Central memory CD4-positive, alpha-beta T cell (primary cell): Measurements from ENCODE around the gene SBF2.
"Not testable (repeated sequence)": the region's sequence is repeated elsewhere in the genome, so short reads cannot be mapped to it uniquely, and the experiment has no call there.

Source experiments
- DNase-seq: peaks from one replicate; pipeline ENCODE4 v3.0.0; 2022

SBF2 gene

GRCh38 chr11:9941991-9942390 is 352.0 kb downstream of the SBF2 start:
- no peak for DNase-seq

- not testable (repeated sequence) for DNase-seq
Measured at GRCh38 chr11:9939150-9939549, 354.9 kb downstream of the SBF2 start.

GRCh38 chr11:9936754-9937153 is 357.3 kb downstream of the SBF2 start:
- no peak for DNase-seq

GRCh38 chr11:9932843-9933242 is 361.2 kb downstream of the SBF2 start:
- DNase-seq = not testable (repeated sequence)

GRCh38 chr11:9930562-9931331 is 363.3 kb downstream of the SBF2 start:
- DNase-seq = not testable (repeated sequence)

- DNase-seq = no peak
Measured at GRCh38 chr11:9927670-9928069, 366.3 kb downstream of the SBF2 start.

GRCh38 chr11:9923280-9923679 is 370.7 kb downstream of the SBF2 start:
- no peak for DNase-seq

- no peak for DNase-seq
Measured at GRCh38 chr11:9922806-9923205, 371.2 kb downstream of the SBF2 start.

- no peak for DNase-seq
Measured at GRCh38 chr11:9916480-9916879, 377.5 kb downstream of the SBF2 start.

GRCh38 chr11:9914064-9914463 is 380.0 kb downstream of the SBF2 start:
- no peak for DNase-seq

GRCh38 chr11:9905960-9906791 is 387.8 kb downstream of the SBF2 start:
- DNase-seq = no peak

- DNase-seq = no peak
Measured at GRCh38 chr11:9905501-9905951, 388.5 kb downstream of the SBF2 start.

- DNase-seq = no peak
Measured at GRCh38 chr11:9903579-9903978, 390.4 kb downstream of the SBF2 start.

GRCh38 chr11:9901943-9902342 is 392.1 kb downstream of the SBF2 start:
- no peak for DNase-seq

- not testable (repeated sequence) for DNase-seq
Measured at GRCh38 chr11:9900253-9900652, 393.8 kb downstream of the SBF2 start.

GRCh38 chr11:9899676-9900075 is 394.3 kb downstream of the SBF2 start:
- no peak for DNase-seq

GRCh38 chr11:9896902-9897301 is 397.1 kb downstream of the SBF2 start:
- no peak for DNase-seq

GRCh38 chr11:9895006-9895405 is 399.0 kb downstream of the SBF2 start:
- DNase-seq = no peak

- no peak for DNase-seq
Measured at GRCh38 chr11:9893474-9893873, 400.5 kb downstream of the SBF2 start.

GRCh38 chr11:9888938-9889337 is 405.1 kb downstream of the SBF2 start:
- DNase-seq = no peak

- no peak for DNase-seq
Measured at GRCh38 chr11:9887472-9887871, 406.5 kb downstream of the SBF2 start.

GRCh38 chr11:9886595-9886994 is 407.4 kb downstream of the SBF2 start:
- DNase-seq = no peak

- DNase-seq = no peak
Measured at GRCh38 chr11:9884601-9885000, 409.4 kb downstream of the SBF2 start.

GRCh38 chr11:9880657-9881056 is 413.4 kb downstream of the SBF2 start:
- no peak for DNase-seq
